Smooth muscle cell (in vitro differentiated cells): Measurements from ENCODE around the gene WIZ. TPM values are rescaled to one million over a fixed set of nuclear protein-coding genes. Genes with fewer than 3 reads are reported as not detected.

Experiments
- DNase-seq: peaks from one replicate; lab custom pipeline; 2025; ENCODE audit not compliant: unreplicated experiment; lab: John Stamatoyannopoulos, UW
- H2AFZ ChIP-seq: fragments of 200-600 bp; sonication (generic); 2 replicates; pipeline ENCODE4 v1.6.0; 2016; ENCODE audit warnings: antibody characterized with exemption, low read depth, mild to moderate bottlenecking
- H3F3A ChIP-seq: fragments of 200-600 bp; sonication (generic); 2 replicates; pipeline ENCODE4 v1.6.0; 2017; ENCODE audit warnings: antibody characterized with exemption, low read depth
- H3K27ac ChIP-seq: fragments of 200-600 bp; sonication (generic); 2 replicates; pipeline ENCODE4 v1.5.1; 2016; ENCODE audit warnings: low read depth, mild to moderate bottlenecking
- H3K27me3 ChIP-seq: fragments of 200-600 bp; sonication (generic); 2 replicates; pipeline ENCODE4 v1.6.1; 2016; ENCODE audit warnings: low read depth, mild to moderate bottlenecking
- H3K36me3 ChIP-seq: fragments of 200-600 bp; sonication (generic); 2 replicates; pipeline ENCODE4 v1.5.1; 2016; ENCODE audit warnings: low read depth
- H3K4me1 ChIP-seq: fragments of 200-600 bp; sonication (generic); 2 replicates; pipeline ENCODE4 v1.5.1; 2016; ENCODE audit warnings: low read depth
- H3K4me2 ChIP-seq: fragments of 200-600 bp; sonication (generic); 2 replicates; pipeline ENCODE4 v1.6.0; 2016; ENCODE audit warnings: mild to moderate bottlenecking
- H3K4me3 ChIP-seq: fragments of 200-600 bp; sonication (generic); 2 replicates; pipeline ENCODE4 v1.5.1; 2016; ENCODE audit warnings: mild to moderate bottlenecking
- H3K79me2 ChIP-seq: fragments of 200-600 bp; sonication (generic); 2 replicates; pipeline ENCODE4 v1.6.0; 2016; ENCODE audit warnings: low read depth, mild to moderate bottlenecking
- H3K9ac ChIP-seq: fragments of 200-600 bp; sonication (generic); 2 replicates; pipeline ENCODE4 v1.6.0; 2016; ENCODE audit warnings: low read depth
- H3K9me3 ChIP-seq: fragments of 200-600 bp; sonication (generic); replicated peaks from 2 replicates; pipeline ENCODE4 v1.5.1; 2016; ENCODE audit warnings: low read depth
- H4K20me1 ChIP-seq: fragments of 200-600 bp; sonication (generic); 2 replicates; pipeline ENCODE4 v1.6.0; 2016; ENCODE audit warnings: low read depth
- WGBS: methylation state at CpG from one replicate; pipeline ENCODE4 v1.1.7; 2016; ENCODE audit warnings: low lambda C conversion rate; 5-methylcytosine and 5-hydroxymethylcytosine counted together
- polyA plus RNA-seq: library from polyadenylated mRNA; unstranded; fragments of >200 nt; fragmentation: Nextera tagmentation; extraction: Ambion mirVana; gene quantifications from 2 replicates; pipeline ENCODE4 v1.2.1, GENCODE V29; 2016
- total RNA-seq: library from RNA; depleted of rRNA; stranded (reverse); fragments of >200 nt; gene quantifications from 2 replicates; pipeline ENCODE4 v1.2.3, GENCODE V29; 2014
- TF ChIP-seq, protein P1 (sequence below): fragments of 200-600 bp; sonication (generic); IDR thresholded peaks from 2 replicates; pipeline ENCODE4 v1.5.1; 2017; ENCODE audit warnings: borderline replicate concordance, mild to moderate bottlenecking, antibody characterized with exemption; ENCODE audit not compliant: insufficient read depth, poor library complexity, severe bottlenecking

WIZ gene
- total and polyA plus RNA-seq, 2 experiments from 2014 or later = 23.1 to 40.5 TPM

DNA sequence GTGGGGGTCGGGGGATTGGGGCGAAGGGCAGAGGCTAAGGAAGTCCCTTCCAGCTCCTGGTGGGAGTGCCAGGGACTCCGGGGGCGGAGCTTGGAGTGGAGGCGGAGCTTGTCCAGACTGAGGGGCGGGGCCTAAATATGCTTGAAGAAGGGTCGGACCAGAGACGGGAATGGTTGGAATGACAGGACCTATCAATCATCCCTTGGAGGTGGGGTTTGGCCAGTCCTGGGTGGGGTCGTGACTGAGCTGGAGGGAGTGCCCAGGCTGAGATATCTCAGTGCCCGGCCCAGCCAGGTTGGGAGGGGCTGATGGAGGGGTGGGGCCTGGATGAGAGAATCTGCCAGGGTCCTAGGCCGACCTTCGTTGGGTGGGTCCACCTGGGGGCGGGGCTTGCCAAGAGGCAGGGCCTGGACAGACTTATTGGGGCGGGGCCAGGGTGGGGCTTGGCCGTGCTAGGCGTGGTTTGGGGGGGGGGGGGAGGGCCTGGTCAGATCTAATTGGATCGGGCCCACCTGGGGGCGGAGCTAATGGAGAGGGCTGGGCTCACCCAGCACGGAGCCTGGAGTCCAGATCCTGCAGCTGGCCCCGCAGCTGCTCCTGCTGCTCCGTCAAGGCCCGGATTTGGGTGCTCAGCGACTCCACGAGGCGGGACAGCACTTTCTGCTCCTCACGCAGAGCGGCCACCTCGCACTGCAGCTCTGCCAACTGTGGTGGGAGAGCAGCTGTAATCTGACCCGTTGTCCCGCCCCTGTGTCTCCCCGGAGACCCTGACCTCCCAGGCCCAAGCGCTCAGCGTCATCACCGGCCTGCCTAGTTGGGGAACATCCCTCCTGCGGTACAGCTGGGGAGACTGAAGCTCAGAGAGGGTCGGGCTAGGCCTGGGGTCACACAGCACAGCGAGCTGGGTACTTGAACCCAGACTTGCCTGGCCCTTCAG, 2.6 kb upstream of the WIZ start:
- Histone ChIP-seq H3K27me3 (peaks cover 39% of the 10 kb centered on the region), H3K4me3 (peak overlapping the region; percentile 45), H3K9me3 (no peaks in the 10 kb centered on the region), H4K20me1 (no peaks in the 10 kb centered on the region), H2AFZ (peak overlapping the region; percentile 82), H3F3A (peaks cover 15% of the 10 kb centered on the region), H3K4me2 (peak overlapping the region; percentile 85), H3K79me2 (no peaks in the 10 kb centered on the region), H3K9ac (no peak overlapping the region), H3K4me1 (peaks cover 3% of the 10 kb centered on the region), H3K27ac (no peak overlapping the region), H3K36me3 (no peaks in the 10 kb centered on the region)
- DNase-seq = peak; percentile 69
- 8% methylated on average over 31 of the region's 37 CpGs for WGBS
- TF ChIP-seq, protein P1, sequence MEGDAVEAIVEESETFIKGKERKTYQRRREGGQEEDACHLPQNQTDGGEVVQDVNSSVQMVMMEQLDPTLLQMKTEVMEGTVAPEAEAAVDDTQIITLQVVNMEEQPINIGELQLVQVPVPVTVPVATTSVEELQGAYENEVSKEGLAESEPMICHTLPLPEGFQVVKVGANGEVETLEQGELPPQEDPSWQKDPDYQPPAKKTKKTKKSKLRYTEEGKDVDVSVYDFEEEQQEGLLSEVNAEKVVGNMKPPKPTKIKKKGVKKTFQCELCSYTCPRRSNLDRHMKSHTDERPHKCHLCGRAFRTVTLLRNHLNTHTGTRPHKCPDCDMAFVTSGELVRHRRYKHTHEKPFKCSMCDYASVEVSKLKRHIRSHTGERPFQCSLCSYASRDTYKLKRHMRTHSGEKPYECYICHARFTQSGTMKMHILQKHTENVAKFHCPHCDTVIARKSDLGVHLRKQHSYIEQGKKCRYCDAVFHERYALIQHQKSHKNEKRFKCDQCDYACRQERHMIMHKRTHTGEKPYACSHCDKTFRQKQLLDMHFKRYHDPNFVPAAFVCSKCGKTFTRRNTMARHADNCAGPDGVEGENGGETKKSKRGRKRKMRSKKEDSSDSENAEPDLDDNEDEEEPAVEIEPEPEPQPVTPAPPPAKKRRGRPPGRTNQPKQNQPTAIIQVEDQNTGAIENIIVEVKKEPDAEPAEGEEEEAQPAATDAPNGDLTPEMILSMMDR = no peak

- Histone ChIP-seq H2AFZ (peak overlapping the region; percentile 90), H3K36me3 (no peaks in the 10 kb centered on the region), H3K4me1 (no peaks in the 10 kb centered on the region), H3K79me2 (no peaks in the 10 kb centered on the region), H3K4me3 (no peak overlapping the region), H3K9me3 (no peaks in the 10 kb centered on the region), H3F3A (peaks cover 15% of the 10 kb centered on the region), H4K20me1 (no peaks in the 10 kb centered on the region), H3K27me3 (peaks cover 21% of the 10 kb centered on the region), H3K9ac (no peak overlapping the region), H3K4me2 (no peak overlapping the region), H3K27ac (peak overlapping the region; percentile 19)
- TF ChIP-seq, protein P1 = no peak
- DNase-seq = no peak
- WGBS = 86% methylated on average over 1 of the region's 1 CpG
These were observed 753 bp upstream of the WIZ start for GRCh38 chr19:15450528-15450890.

DNA sequence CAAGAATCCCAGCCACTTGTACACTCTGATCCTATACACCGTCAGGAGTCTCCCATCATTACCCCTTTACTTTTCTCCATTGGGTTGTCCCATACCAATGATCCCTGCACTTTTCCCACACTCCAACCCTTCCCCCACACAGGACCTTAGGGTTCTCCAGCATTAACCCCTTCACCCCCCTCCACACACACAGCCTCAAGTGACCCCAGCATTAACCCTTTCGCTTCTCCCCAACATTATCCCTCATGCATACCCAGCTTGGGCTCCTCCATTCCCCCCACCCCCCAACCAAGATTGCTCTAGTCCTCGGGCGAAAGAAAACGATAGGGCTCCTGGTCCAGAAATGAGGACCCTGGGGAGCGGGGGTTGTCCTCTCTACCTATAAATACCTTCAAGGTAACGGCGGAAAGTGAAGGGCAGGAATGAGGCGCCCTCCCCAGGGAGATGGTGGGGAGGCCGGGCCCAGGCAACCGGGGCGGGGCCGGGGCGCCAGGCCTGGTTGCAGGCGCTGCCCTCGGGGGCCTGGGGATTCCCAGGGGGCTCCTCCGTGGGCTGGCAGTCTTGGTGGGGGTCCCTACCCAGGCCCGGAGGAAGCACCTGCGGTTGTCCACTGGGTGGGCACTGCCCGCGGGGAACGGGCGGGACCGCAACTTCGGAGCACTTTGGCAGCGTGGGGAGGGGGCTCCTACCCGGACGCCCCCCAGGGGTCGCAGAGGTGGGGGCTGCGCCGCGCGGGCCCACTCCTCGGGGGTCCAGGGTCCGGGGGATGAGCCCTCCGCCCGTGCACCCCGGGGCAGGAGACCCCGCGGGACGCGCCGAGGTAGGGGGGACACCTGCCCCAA, 757 bp downstream of the WIZ start:
- peaks cover 15% of the 10 kb centered on the region for H3F3A ChIP-seq
- no peaks in the 10 kb centered on the region for H3K9me3 ChIP-seq
- H3K9ac ChIP-seq = no peak overlapping the region
- TF ChIP-seq, protein P1 = no peak
- 9% methylated on average over 25 of the region's 43 CpGs for WGBS
- H2AFZ ChIP-seq = peak overlapping the region; percentile 90
- no peaks in the 10 kb centered on the region for H4K20me1 ChIP-seq
- H3K79me2 ChIP-seq = no peaks in the 10 kb centered on the region
- no peaks in the 10 kb centered on the region for H3K36me3 ChIP-seq
- peak overlapping the region; percentile 65 for H3K4me3 ChIP-seq
- DNase-seq = no peak
- H3K27ac ChIP-seq = no peak overlapping the region
- peak overlapping the region; percentile 98 for H3K4me2 ChIP-seq
- peaks cover 6% of the 10 kb centered on the region for H3K27me3 ChIP-seq
- no peaks in the 10 kb centered on the region for H3K4me1 ChIP-seq
